CD4-positive, alpha-beta T cell (primary cell): ENCODE results near the gene PLXDC1. TPM values are rescaled to one million over a fixed set of nuclear protein-coding genes. Genes with fewer than 3 reads are reported as not detected.
"Not testable (repeated sequence)": the region's sequence is repeated elsewhere in the genome, so short reads cannot be mapped to it uniquely, and the experiment has no call there.

Source experiments
- ATAC-seq: fragments of 200-7000 bp; cut with Tn5 transposase; one replicate; pipeline ENCODE4 v1.10.0; 2022; ENCODE audit warnings: mild to moderate bottlenecking; ENCODE audit not compliant: poor library complexity
- CTCF ChIA-PET: fragments of 350-600 bp; sonication (Branson Sonifier 250); formaldehyde crosslinking; loops from one replicate; lab custom pipeline; 2021; ENCODE audit warnings: antibody characterized with exemption, inconsistent platforms; lab: Charles Lee
- POLR2A ChIA-PET: fragments of 350-600 bp; sonication (Branson Sonifier 250); formaldehyde crosslinking; loops from one replicate; lab custom pipeline; 2021; ENCODE audit warnings: antibody characterized with exemption, inconsistent platforms; lab: Charles Lee
- DNase-seq, 14 experiments: peaks; one replicate each; pipeline ENCODE4 v3.0.0-alpha.2; 2013 to 2020; ENCODE audit warnings: mixed read lengths in 2 of 14
- H3K27ac ChIP-seq, 2 donors: one replicate each; pipeline versions ENCODE4 v1.5.1 to v1.7.0; 2013; ENCODE audit warnings: low read length in 2 of 2, low read depth in 1 of 2, mild to moderate bottlenecking in 1 of 2
- H3K27me3 ChIP-seq, 2 experiments: 1 replicate in 1 of 2; 2 replicates in 1 of 2; pipeline versions ENCODE4 v1.6.1 to v1.7.0; 2013; ENCODE audit warnings: low read length in 2 of 2, control low read depth in 1 of 2, mild to moderate bottlenecking in 1 of 2, moderate library complexity in 1 of 2; ENCODE audit not compliant: insufficient read depth in 2 of 2, control insufficient read depth in 1 of 2
- H3K36me3 ChIP-seq: one replicate; pipeline ENCODE4 v1.6.1; 2013; ENCODE audit warnings: low read length, control low read depth; ENCODE audit not compliant: insufficient read depth
- H3K4me1 ChIP-seq: one replicate; pipeline ENCODE4 v1.6.1; 2013; ENCODE audit warnings: low read length, control low read depth; ENCODE audit not compliant: insufficient read depth
- H3K4me3 ChIP-seq: one replicate; pipeline ENCODE4 v1.5.1; 2013; ENCODE audit warnings: mild to moderate bottlenecking, low read length, moderate library complexity
- H3K9me3 ChIP-seq, 2 experiments: 1 replicate in 1 of 2; 2 replicates in 1 of 2; pipeline versions ENCODE4 v1.6.1 to v1.7.0; 2013; ENCODE audit warnings: low read length in 2 of 2, mild to moderate bottlenecking in 2 of 2, control low read depth in 1 of 2, moderate library complexity in 1 of 2; ENCODE audit not compliant: control insufficient read depth in 1 of 2, insufficient read depth in 1 of 2
- H3K27ac Mint-ChIP-seq: one replicate; pipeline ENCODE4 v1.8.0; 2020; ENCODE audit warnings: mixed read lengths
- H3K27me3 Mint-ChIP-seq: one replicate; pipeline ENCODE4 v1.8.0; 2021; ENCODE audit warnings: mixed read lengths
- H3K36me3 Mint-ChIP-seq: one replicate; pipeline ENCODE4 v1.8.0; 2021; ENCODE audit warnings: low read depth, mixed read lengths
- H3K4me1 Mint-ChIP-seq: one replicate; pipeline ENCODE4 v1.8.0; 2021; ENCODE audit warnings: low read depth, mixed read lengths
- H3K4me3 Mint-ChIP-seq: one replicate; pipeline ENCODE4 v1.8.0; 2020; ENCODE audit warnings: mild to moderate bottlenecking, mixed read lengths
- H3K9me3 Mint-ChIP-seq: one replicate; pipeline ENCODE4 v1.8.0; 2020; ENCODE audit warnings: mixed read lengths
- CTCF ChIP-seq: fragments of 200-600 bp; IDR thresholded peaks from one replicate; pipeline ENCODE4 v1.8.0; 2022; ENCODE audit warnings: antibody characterized with exemption, mild to moderate bottlenecking
- intact Hi-C, 2 experiments: fragments of 100-400 bp; cut with DNase I in 1 of 2; cut with micrococcal nuclease in 1 of 2; formaldehyde crosslinking; loops; one replicate each; pipeline versions ENCODE4 v1.15.1 to v1.9.0; 2023 to 2025; cut with DNase I, micrococcal nuclease
- total RNA-seq, 174 experiments: library from RNA in 2 of 174; stranded (reverse) in 2 of 174; gene quantifications; one replicate each; pipeline ENCODE4 v1.2.3 and lab custom pipeline; 2021 to 2026

The PLXDC1 gene
- total RNA-seq, 2 experiments from 2014 or later: 66.7 to 67.6 TPM

GRCh38 chr17:39131616-39132015, 19.8 kb downstream of the PLXDC1 start:
- Mint-ChIP-seq H3K36me3 (peaks cover 30% of the 10 kb centered on the region), H3K4me1 (no peaks in the 10 kb centered on the region), H3K27me3 (no peaks in the 10 kb centered on the region), H3K27ac (no peak overlapping the region), H3K4me3 (no peak overlapping the region), H3K9me3 (no peaks in the 10 kb centered on the region)
- Histone ChIP-seq H3K4me3 (no peak overlapping the region), H3K27me3 (no peaks in the 10 kb centered on the region), H3K9me3 (no peaks in the 10 kb centered on the region), H3K27ac (no peak overlapping the region), H3K36me3 (no peaks in the 10 kb centered on the region), H3K4me1 (no peaks in the 10 kb centered on the region)
- no peak for TF ChIP-seq CTCF
- ATAC-seq: no peak
- ChIA-PET POLR2A (no interaction called here), CTCF (no interaction called here)
- DNase-seq: no peak
- intact Hi-C loops: no loop called here

GRCh38 chr17:39130205-39130604, 21.2 kb downstream of the PLXDC1 start:
- Histone ChIP-seq H3K36me3 (no peaks in the 10 kb centered on the region), H3K27ac (no peak overlapping the region), H3K4me1 (no peaks in the 10 kb centered on the region), H3K9me3 (no peaks in the 10 kb centered on the region), H3K27me3 (no peaks in the 10 kb centered on the region), H3K4me3 (no peak overlapping the region)
- no peak for TF ChIP-seq CTCF
- ChIA-PET POLR2A (no interaction called here), CTCF (no interaction called here)
- intact Hi-C loops: no loop called here
- H3K27ac Mint-ChIP-seq: no peak overlapping the region
- no peaks in the 10 kb centered on the region for H3K9me3 Mint-ChIP-seq
- peaks cover 4% of the 10 kb centered on the region for H3K4me1 Mint-ChIP-seq
- peaks cover 28% of the 10 kb centered on the region for H3K36me3 Mint-ChIP-seq
- H3K4me3 Mint-ChIP-seq: no peak overlapping the region
- ATAC-seq (no peak), DNase-seq (no peak)
- H3K27me3 Mint-ChIP-seq: no peaks in the 10 kb centered on the region

- ATAC-seq, POLR2A ChIA-PET, H3K4me3 Mint-ChIP-seq, H3K27ac Mint-ChIP-seq, H3K4me1 ChIP-seq, H3K27me3 ChIP-seq, H3K9me3 Mint-ChIP-seq, H3K4me3 ChIP-seq, H3K4me1 Mint-ChIP-seq, CTCF ChIA-PET, DNase-seq, H3K36me3 ChIP-seq, H3K27me3 Mint-ChIP-seq, H3K27ac ChIP-seq, H3K9me3 ChIP-seq: not testable (repeated sequence)
- intact Hi-C loops: loop anchor here in 1 of 2 experiments (5.0 kb wide), 1 partner anchor 37 kb away; no protein-coding TSS in a partner anchor
- peaks cover 24% of the 10 kb centered on the region for H3K36me3 Mint-ChIP-seq
These were observed 21.9 kb downstream of the PLXDC1 start for GRCh38 chr17:39129544-39129943.

GRCh38 chr17:39126436-39126835, 25.0 kb downstream of the PLXDC1 start:
- Mint-ChIP-seq H3K4me1 (peaks cover 7% of the 10 kb centered on the region), H3K9me3 (no peaks in the 10 kb centered on the region), H3K27me3 (no peaks in the 10 kb centered on the region), H3K27ac (no peak overlapping the region), H3K36me3 (peaks cover 9% of the 10 kb centered on the region), H3K4me3 (no peak overlapping the region)
- POLR2A ChIA-PET: no interaction called here
- intact Hi-C loops: loop anchor here in 1 of 2 experiments (5.0 kb wide), 1 partner anchor 34 kb away; no protein-coding TSS in a partner anchor
- DNase-seq: no peak
- H3K9me3 ChIP-seq: no peaks in the 10 kb centered on the region
- H3K36me3 ChIP-seq: no peaks in the 10 kb centered on the region
- no peak overlapping the region for H3K27ac ChIP-seq
- ATAC-seq: no peak
- H3K27me3 ChIP-seq: no peaks in the 10 kb centered on the region
- H3K4me3 ChIP-seq: no peak overlapping the region
- no peak for TF ChIP-seq CTCF
- CTCF ChIA-PET: no interaction called here
- no peaks in the 10 kb centered on the region for H3K4me1 ChIP-seq
